ENCODE measurements around the gene NAA15. TPM values are rescaled to one million over a fixed set of nuclear protein-coding genes. Genes with fewer than 3 reads are reported as not detected.
"Not testable (repeated sequence)": the region's sequence is repeated elsewhere in the genome, so short reads cannot be mapped to it uniquely, and the experiment has no call there.

Gene NAA15
- total RNA-seq, 1 donor from 2014 or later, result 31.2 TPM

- Histone ChIP-seq H3K4me3 (no peak overlapping the region), H3K27ac (no peak overlapping the region), H3K4me1 (no peaks in the 10 kb centered on the region), H3K27me3 (ENCODE audit: low read depth) (no peaks in the 10 kb centered on the region), H3K9me3 (no peaks in the 10 kb centered on the region), H3K36me3 (no peaks in the 10 kb centered on the region)
- DNase-seq (no peak), ATAC-seq (no peak)
- intact Hi-C loops (cut with DNase I), result no loop called here
- TF ChIP-seq CTCF (IDR thresholded peaks at IDR 0.05), result no peak
Observed at GRCh38 chr4:139443661-139444060, 142.4 kb downstream of the NAA15 start.

GRCh38 chr4:139444881-139445280, 143.6 kb downstream of the NAA15 start:
- DNase-seq; ATAC-seq; H3K4me3 ChIP-seq; H3K9me3 ChIP-seq; H3K4me1 ChIP-seq; intact Hi-C loops (cut with DNase I); H3K27ac ChIP-seq; H3K27me3 ChIP-seq (ENCODE audit: low read depth); H3K36me3 ChIP-seq: not testable (repeated sequence)

- H3K27me3 ChIP-seq (ENCODE audit: low read depth); H3K9me3 ChIP-seq; DNase-seq; H3K4me3 ChIP-seq; H3K27ac ChIP-seq; intact Hi-C loops (cut with DNase I); ATAC-seq; H3K36me3 ChIP-seq; H3K4me1 ChIP-seq: not testable (repeated sequence)
Observed at GRCh38 chr4:139447078-139447477, 145.8 kb downstream of the NAA15 start.

- DNase-seq (no peak), ATAC-seq (no peak)
- H3K4me3 ChIP-seq, result no peak overlapping the region
- intact Hi-C loops (cut with DNase I), result no loop called here
- H3K27ac ChIP-seq, result no peak overlapping the region
- H3K36me3 ChIP-seq, result no peaks in the 10 kb centered on the region
- no peaks in the 10 kb centered on the region for H3K27me3 ChIP-seq (ENCODE audit: low read depth)
- no peaks in the 10 kb centered on the region for H3K9me3 ChIP-seq
- no peak for TF ChIP-seq CTCF (IDR thresholded peaks at IDR 0.05)
- H3K4me1 ChIP-seq, result peaks cover 27% of the 10 kb centered on the region
Observed at GRCh38 chr4:139450586-139450985, 149.3 kb downstream of the NAA15 start.

GRCh38 chr4:139451997-139452396, 150.7 kb downstream of the NAA15 start:
- Histone ChIP-seq H3K36me3 (no peaks in the 10 kb centered on the region), H3K27me3 (ENCODE audit: low read depth) (no peaks in the 10 kb centered on the region), H3K27ac (no peak overlapping the region), H3K4me1 (peaks cover 41% of the 10 kb centered on the region), H3K4me3 (peak overlapping the region; percentile 94), H3K9me3 (no peaks in the 10 kb centered on the region)
- intact Hi-C loops (cut with DNase I), result no loop called here
- no peak for TF ChIP-seq CTCF (IDR thresholded peaks at IDR 0.05)
- DNase-seq (no peak), ATAC-seq (no peak)

GRCh38 chr4:139453041-139453370, 151.7 kb downstream of the NAA15 start:
- ATAC-seq (peak; percentile 44 to 55), DNase-seq (no peak)
- H3K4me3 ChIP-seq, result peak overlapping the region; percentile 94
- peaks cover 49% of the 10 kb centered on the region for H3K4me1 ChIP-seq
- H3K9me3 ChIP-seq, result no peaks in the 10 kb centered on the region
- TF ChIP-seq CTCF (IDR thresholded peaks at IDR 0.05), result peak; percentile 28
- intact Hi-C loops (cut with DNase I), result no loop called here
- H3K27ac ChIP-seq, result peak overlapping the region; percentile 97
- no peaks in the 10 kb centered on the region for H3K27me3 ChIP-seq (ENCODE audit: low read depth)
- no peaks in the 10 kb centered on the region for H3K36me3 ChIP-seq

All from lower lobe of right lung (tissue), 2 donors.